ENCODE measurements around the gene SLC25A22.

DNA sequence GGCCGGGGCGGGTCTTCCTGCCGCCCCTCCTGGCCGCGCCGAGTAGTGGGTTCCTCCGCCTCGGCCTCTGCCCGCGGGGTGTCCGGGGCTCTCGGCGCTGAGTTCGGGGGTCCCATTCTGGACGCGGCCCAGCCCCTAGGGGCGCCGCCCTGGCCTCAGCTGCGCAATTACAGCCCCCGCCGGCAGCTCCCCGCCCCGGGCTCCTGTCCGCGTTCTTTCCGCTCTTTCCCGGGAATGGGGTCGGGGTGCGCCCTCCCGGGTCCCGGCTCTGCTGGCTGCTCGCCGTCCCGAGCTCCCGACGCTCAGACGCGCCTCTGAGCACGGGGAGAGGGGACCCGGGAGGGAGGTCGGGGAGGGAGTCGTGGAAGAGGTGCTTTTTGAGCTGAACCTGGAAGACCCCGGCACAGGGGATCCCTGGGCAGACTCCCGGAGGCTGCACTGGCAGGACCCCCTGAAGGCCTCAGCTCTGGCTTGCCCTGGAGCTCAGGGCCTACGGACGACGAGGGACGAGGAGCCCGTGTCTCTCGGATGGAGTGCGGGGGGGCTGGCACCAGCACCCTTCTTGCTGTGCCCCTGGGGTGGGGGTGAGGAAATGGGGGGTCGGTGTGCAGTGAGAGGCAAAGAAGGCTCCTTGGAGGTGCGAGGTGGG, 45.1 kb upstream of the SLC25A22 start:
- TF ChIP-seq POLR2A (IDR thresholded peaks at IDR 0.05) (no peak), POLR2AphosphoS5 (IDR thresholded peaks at IDR 0.05) (no peak)
- TF ChIP-seq, protein P1, sequence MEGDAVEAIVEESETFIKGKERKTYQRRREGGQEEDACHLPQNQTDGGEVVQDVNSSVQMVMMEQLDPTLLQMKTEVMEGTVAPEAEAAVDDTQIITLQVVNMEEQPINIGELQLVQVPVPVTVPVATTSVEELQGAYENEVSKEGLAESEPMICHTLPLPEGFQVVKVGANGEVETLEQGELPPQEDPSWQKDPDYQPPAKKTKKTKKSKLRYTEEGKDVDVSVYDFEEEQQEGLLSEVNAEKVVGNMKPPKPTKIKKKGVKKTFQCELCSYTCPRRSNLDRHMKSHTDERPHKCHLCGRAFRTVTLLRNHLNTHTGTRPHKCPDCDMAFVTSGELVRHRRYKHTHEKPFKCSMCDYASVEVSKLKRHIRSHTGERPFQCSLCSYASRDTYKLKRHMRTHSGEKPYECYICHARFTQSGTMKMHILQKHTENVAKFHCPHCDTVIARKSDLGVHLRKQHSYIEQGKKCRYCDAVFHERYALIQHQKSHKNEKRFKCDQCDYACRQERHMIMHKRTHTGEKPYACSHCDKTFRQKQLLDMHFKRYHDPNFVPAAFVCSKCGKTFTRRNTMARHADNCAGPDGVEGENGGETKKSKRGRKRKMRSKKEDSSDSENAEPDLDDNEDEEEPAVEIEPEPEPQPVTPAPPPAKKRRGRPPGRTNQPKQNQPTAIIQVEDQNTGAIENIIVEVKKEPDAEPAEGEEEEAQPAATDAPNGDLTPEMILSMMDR (IDR thresholded peaks at IDR 0.05): no peak
